MCF 10A (cell line): ENCODE data around the gene GAMT. TPM values are rescaled to one million over a fixed set of nuclear protein-coding genes. Genes with fewer than 3 reads are reported as not detected.
"Not testable (repeated sequence)": the region's sequence is repeated elsewhere in the genome, so short reads cannot be mapped to it uniquely, and the experiment has no call there.

Experiments used
- BruUV-seq: library from RNA; stranded (reverse); fragments of 400-500 nt; replicated peaks from 2 replicates; lab custom pipeline; 2021; lab: Mats Ljungman, UMichigan
- CTCF ChIA-PET: fragments of 300-600 bp; sonication (Branson Sonifier 250); formaldehyde crosslinking; extraction: SDS; loops from one replicate; lab custom pipeline; 2021; ENCODE audit warnings: antibody characterized with exemption, inconsistent platforms; lab: Yijun Ruan, JAX
- POLR2A ChIA-PET: fragments of 300-600, 350-650 bp; sonication (Branson Sonifier 250); formaldehyde crosslinking; extraction: SDS; loops from one replicate; lab custom pipeline; 2020; ENCODE audit warnings: antibody characterized with exemption, inconsistent platforms; lab: Yijun Ruan, JAX
- DNase-seq: peaks from one replicate; pipeline ENCODE4 v3.0.0-alpha.2; 2018; ENCODE audit not compliant: unreplicated experiment
- H3K27ac Mint-ChIP-seq: one replicate; pipeline ENCODE4 v1.8.0; 2022; ENCODE audit warnings: mild to moderate bottlenecking, low read depth, mixed read lengths; ENCODE audit not compliant: unreplicated experiment
- H3K27me3 Mint-ChIP-seq: one replicate; pipeline ENCODE4 v1.8.0; 2022; ENCODE audit warnings: mixed read lengths; ENCODE audit not compliant: insufficient read depth, unreplicated experiment
- H3K36me3 Mint-ChIP-seq: one replicate; pipeline ENCODE4 v1.8.0; 2022; ENCODE audit warnings: mild to moderate bottlenecking, moderate library complexity, mixed read lengths; ENCODE audit not compliant: insufficient read depth, unreplicated experiment
- H3K4me1 Mint-ChIP-seq: one replicate; pipeline ENCODE4 v1.8.0; 2022; ENCODE audit warnings: mixed read lengths; ENCODE audit not compliant: insufficient read depth, unreplicated experiment
- H3K4me3 Mint-ChIP-seq: one replicate; pipeline ENCODE4 v1.8.0; 2022; ENCODE audit warnings: mild to moderate bottlenecking, moderate library complexity, mixed read lengths; ENCODE audit not compliant: unreplicated experiment
- H3K9me3 Mint-ChIP-seq: one replicate; pipeline ENCODE4 v1.8.0; 2022; ENCODE audit warnings: mixed read lengths; ENCODE audit not compliant: unreplicated experiment
- intact Hi-C: fragments of 100-400 bp; cut with micrococcal nuclease; formaldehyde crosslinking; loops from 2 replicates; pipeline ENCODE4 v1.14.1; 2022
- total RNA-seq: library from RNA; stranded (reverse); gene quantifications from 2 replicates; pipeline ENCODE4 v1.2.3, GENCODE V29; 2022
- TF ChIP-seq, protein P1 (sequence below): fragments of 200-600 bp; IDR thresholded peaks from one replicate; pipeline ENCODE4 v1.8.0; 2022; ENCODE audit warnings: antibody characterized with exemption, mild to moderate bottlenecking; ENCODE audit not compliant: unreplicated experiment

Gene GAMT
- total RNA-seq, 1 experiment from 2014 or later: 7.0 TPM

DNA sequence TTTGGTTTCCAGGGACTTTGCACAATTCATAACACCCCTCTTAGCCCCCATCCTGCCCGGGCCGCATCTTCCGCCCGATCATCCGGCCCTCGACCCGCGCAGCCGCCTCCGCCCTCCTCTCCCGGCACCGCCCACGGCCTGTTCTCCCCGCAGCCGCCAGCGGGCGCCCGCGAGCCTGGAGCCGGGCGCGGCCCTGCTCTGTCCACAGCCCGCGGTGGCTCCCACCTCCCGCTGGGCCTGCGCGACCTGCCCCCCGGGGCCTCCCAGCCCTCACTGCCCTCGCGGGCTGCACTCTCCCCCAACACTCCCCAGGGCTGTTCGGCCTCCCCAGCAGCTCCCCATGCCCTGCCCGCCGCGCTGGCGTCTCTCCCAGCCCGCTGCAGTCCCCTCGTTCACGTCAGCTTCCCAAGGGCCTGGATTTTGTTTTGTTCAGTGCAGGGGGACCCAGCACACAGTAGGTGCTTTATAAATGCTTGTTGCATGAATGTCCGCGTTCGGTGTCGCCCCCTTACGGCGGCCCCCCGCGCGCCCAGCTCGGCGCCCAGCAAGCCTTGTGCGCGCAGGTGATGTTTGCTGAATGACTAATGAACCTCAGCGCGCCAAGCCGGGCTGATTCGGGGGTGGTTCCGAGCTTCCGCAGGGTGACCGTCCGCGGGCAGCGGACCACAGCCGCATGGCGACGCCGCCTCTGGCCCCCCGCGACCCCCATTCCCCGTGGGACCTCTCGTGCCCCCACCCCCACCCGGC is 44.0 kb upstream of the GAMT start:
- no TSS peak for BruUV-seq
- TF ChIP-seq, protein P1, sequence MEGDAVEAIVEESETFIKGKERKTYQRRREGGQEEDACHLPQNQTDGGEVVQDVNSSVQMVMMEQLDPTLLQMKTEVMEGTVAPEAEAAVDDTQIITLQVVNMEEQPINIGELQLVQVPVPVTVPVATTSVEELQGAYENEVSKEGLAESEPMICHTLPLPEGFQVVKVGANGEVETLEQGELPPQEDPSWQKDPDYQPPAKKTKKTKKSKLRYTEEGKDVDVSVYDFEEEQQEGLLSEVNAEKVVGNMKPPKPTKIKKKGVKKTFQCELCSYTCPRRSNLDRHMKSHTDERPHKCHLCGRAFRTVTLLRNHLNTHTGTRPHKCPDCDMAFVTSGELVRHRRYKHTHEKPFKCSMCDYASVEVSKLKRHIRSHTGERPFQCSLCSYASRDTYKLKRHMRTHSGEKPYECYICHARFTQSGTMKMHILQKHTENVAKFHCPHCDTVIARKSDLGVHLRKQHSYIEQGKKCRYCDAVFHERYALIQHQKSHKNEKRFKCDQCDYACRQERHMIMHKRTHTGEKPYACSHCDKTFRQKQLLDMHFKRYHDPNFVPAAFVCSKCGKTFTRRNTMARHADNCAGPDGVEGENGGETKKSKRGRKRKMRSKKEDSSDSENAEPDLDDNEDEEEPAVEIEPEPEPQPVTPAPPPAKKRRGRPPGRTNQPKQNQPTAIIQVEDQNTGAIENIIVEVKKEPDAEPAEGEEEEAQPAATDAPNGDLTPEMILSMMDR: peak; percentile 92
- ChIA-PET CTCF (interaction anchor here (0.5 to 1.6 kb wide), 14 partner anchors 8 to 301 kb away, joined by 3 to 6 read pairs (median 4); no protein-coding TSS in a partner anchor), POLR2A (no interaction called here)
- intact Hi-C loops: no loop called here
- Mint-ChIP-seq H3K4me1 (peaks cover 6% of the 10 kb centered on the region), H3K27ac (no peak overlapping the region), H3K9me3 (no peaks in the 10 kb centered on the region), H3K36me3 (peaks cover 39% of the 10 kb centered on the region), H3K4me3 (peak overlapping the region; percentile 63), H3K27me3 (peaks cover 31% of the 10 kb centered on the region)
- DNase-seq: peak; percentile 63

DNA sequence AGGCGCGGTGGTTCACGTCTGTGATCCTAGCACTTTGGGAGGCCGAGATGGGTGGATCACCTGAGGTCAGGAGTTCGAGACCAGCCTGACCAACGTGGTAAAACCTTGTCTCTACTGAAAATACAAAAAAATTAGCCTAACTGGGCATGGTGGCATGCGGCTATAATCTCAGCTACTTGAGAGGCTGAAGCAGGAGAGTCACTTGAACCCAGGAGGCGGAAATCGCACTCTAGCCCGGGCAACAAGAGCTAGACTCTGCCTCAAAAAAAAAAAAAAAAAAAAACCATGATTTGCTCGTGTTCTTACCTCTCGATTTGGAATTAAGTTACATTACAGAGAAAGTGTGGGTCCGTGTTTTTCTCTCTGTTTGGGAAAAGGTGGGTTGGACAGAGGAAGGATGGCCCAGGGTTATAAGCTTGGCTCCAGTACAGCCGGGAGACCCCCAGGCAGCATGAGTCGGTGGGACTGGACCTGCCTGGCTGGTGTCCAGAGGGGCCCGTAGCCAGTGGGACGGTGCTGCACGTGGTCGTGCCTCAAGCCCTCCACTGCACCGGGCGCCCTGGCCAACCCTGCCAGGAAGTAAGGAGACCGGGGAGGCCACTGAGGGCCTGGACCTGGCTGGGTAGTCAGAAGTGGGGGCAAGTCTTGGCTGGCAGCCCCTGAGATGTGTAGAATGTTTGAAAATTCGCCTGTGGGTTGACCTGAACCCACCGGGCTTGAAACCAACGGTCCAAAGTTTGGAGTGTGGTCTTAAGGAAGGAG is 40.5 kb upstream of the GAMT start:
- Mint-ChIP-seq H3K27me3 (peaks cover 2% of the 10 kb centered on the region), H3K9me3 (no peaks in the 10 kb centered on the region), H3K4me1 (peaks cover 6% of the 10 kb centered on the region), H3K4me3 (peak overlapping the region; percentile 98), H3K36me3 (peaks cover 62% of the 10 kb centered on the region), H3K27ac (peak overlapping the region; percentile 100)
- CTCF ChIA-PET: no interaction called here
- TF ChIP-seq, protein P1: no peak
- POLR2A ChIA-PET: interaction anchor here (0.6 kb wide), 2 partner anchors 12 to 490 kb away, joined by 3 to 5 read pairs; no protein-coding TSS in a partner anchor
- no peak for DNase-seq
- intact Hi-C loops: no loop called here
- BruUV-seq: no TSS peak

DNA sequence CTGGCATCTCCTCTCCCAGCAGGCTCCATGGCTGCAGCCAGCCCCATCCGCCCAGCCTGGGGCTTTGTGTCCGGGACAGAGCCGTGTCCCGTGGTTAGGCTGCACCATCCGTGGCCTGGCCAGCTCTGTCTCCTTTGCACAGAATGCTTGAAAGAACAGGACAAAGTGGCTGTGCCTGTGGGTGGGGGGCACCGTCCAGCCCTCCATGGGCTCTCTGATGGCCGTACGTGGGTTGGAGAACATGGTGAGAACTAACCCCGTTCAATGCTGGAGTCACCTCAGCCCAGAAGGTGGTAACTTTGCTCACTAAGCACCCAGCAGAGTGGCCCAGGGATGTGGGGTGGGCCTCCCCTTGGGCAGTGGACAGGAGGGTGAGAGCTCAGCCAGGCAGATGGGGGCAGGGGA is 39.7 kb upstream of the GAMT start:
- CTCF ChIA-PET: interaction anchor here (0.6 kb wide), 1 partner anchor 66 kb away, joined by 3 read pairs; no protein-coding TSS in a partner anchor
- no peaks in the 10 kb centered on the region for H3K9me3 Mint-ChIP-seq
- peak overlapping the region; percentile 100 for H3K27ac Mint-ChIP-seq
- no peak for DNase-seq
- H3K4me1 Mint-ChIP-seq: peaks cover 6% of the 10 kb centered on the region
- no peaks in the 10 kb centered on the region for H3K27me3 Mint-ChIP-seq
- intact Hi-C loops: no loop called here
- TF ChIP-seq, protein P1: no peak
- POLR2A ChIA-PET: interaction anchor here (0.6 to 1.5 kb wide), 4 partner anchors 67 to 172 kb away, joined by 3 to 5 read pairs (median 3); partner anchors contain the start of genes CIRBP and FAM174C
- H3K36me3 Mint-ChIP-seq: peaks cover 70% of the 10 kb centered on the region
- H3K4me3 Mint-ChIP-seq: peak overlapping the region; percentile 98
- BruUV-seq: no TSS peak

DNA sequence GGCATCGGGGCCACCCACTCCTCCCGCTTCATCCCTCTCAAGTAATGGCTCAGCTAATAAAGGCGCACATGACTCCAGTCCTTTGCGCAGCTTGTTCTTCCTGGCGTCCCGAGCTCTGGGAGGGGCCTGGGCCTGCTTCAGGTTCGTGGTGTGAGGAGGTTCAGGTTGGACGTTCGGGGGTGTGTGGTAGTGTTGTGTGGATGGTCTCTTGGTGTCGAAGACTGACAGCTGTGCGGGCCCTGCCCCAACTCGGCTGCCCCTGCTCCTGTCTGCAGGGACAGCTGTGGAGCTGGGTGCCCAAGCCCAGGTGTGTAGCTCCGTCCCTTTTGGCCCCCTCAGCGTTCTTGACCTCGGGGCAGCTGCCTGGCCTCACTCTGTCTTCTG is 39.1 kb upstream of the GAMT start:
- no TSS peak for BruUV-seq
- ChIA-PET CTCF (interaction anchor here (0.6 to 0.7 kb wide), 2 partner anchors 8 to 66 kb away, joined by 3 read pairs; no protein-coding TSS in a partner anchor), POLR2A (interaction anchor here (1.1 to 1.5 kb wide), 4 partner anchors 26 to 171 kb away, joined by 3 to 5 read pairs (median 4); partner anchors contain the start of genes CIRBP and FAM174C)
- Mint-ChIP-seq H3K4me1 (peaks cover 6% of the 10 kb centered on the region), H3K4me3 (peak overlapping the region; percentile 98), H3K9me3 (no peaks in the 10 kb centered on the region), H3K27ac (peak overlapping the region; percentile 100), H3K36me3 (peaks cover 76% of the 10 kb centered on the region), H3K27me3 (no peaks in the 10 kb centered on the region)
- TF ChIP-seq, protein P1: no peak
- intact Hi-C loops: no loop called here
- DNase-seq: no peak

DNA sequence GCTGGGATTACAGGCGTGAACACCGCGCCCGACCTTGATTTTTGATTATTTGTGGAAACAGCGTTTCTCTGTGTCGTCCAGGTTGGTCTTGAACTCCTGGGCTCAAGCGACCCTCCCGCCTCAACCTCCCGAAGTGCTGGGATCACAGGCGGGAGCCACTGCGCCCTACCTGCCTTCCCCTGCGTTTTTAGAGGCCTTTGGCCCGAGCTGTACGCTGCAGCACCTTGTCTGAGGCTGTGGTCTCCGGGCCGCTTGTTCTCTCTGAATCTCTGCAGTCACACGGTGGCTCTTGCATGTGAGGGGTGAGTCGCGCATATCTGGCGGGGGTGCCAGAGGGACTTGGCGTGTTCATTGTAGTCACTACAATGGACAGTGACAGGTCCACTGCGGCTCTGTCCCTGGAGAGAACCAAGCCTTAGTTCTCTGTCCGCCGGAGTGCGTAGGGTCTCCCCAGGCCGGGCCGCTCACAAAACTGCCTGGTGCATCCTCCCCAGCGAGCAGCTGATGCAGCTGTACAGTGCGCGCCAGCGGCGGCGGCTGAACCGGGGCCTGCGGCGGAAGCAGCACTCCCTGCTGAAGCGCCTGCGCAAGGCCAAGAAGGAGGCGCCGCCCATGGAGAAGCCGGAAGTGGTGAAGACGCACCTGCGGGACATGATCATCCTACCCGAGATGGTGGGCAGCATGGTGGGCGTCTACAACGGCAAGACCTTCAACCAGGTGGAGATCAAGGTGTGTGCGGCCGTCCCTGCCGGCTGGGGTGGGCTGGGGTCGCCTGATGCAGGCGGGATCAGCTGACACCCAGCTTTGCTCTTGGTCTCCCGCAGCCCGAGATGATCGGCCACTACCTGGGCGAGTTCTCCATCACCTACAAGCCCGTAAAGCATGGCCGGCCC is 38.4 kb upstream of the GAMT start:
- CTCF ChIA-PET: interaction anchor here (0.6 to 1.3 kb wide), 3 partner anchors 7 to 16 kb away, joined by 3 read pairs; no protein-coding TSS in a partner anchor
- H3K4me1 Mint-ChIP-seq, H3K27me3 Mint-ChIP-seq, DNase-seq, BruUV-seq, H3K9me3 Mint-ChIP-seq: not testable (repeated sequence)
- Mint-ChIP-seq H3K4me3 (peak overlapping the region; percentile 98), H3K27ac (peak overlapping the region; percentile 100), H3K36me3 (peaks cover 80% of the 10 kb centered on the region)
- POLR2A ChIA-PET: interaction anchor here (0.7 to 1.7 kb wide), 9 partner anchors 14 to 418 kb away, joined by 3 to 5 read pairs (median 3); partner anchors contain the start of genes CIRBP and FAM174C
- intact Hi-C loops: loop anchor here (2.0 kb wide), 1 partner anchor 161 kb away; no protein-coding TSS in a partner anchor
